A673 (cell line): Measurements from ENCODE around the gene LIME1. TPM values are rescaled to one million over a fixed set of nuclear protein-coding genes. Genes with fewer than 3 reads are reported as not detected.

Source experiments
- BruUV-seq: library from RNA; stranded (reverse); fragments of 400-500 nt; replicated peaks from 2 replicates; lab custom pipeline; 2021; lab: Mats Ljungman, UMichigan
- CTCF ChIA-PET: fragments of 300-600 bp; sonication (Branson Sonifier 250); formaldehyde crosslinking; loops from one replicate; lab custom pipeline; 2022; ENCODE audit warnings: antibody characterized with exemption; lab: Charles Lee
- POLR2A ChIA-PET: fragments of 300-600 bp; sonication (Branson Sonifier 250); formaldehyde crosslinking; loops from one replicate; lab custom pipeline; 2022; ENCODE audit warnings: antibody characterized with exemption; ENCODE audit not compliant: low non-redundant PET; lab: Charles Lee
- DNase-seq: peaks from one replicate; pipeline ENCODE4 v3.0.0-alpha.2; 2015; ENCODE audit warnings: low spot score
- H3K27ac ChIP-seq: fragments of 200-600 bp; sonication (generic); 2 replicates; pipeline ENCODE4 v1.5.1; 2016; ENCODE audit warnings: mixed run types, low read depth, mild to moderate bottlenecking, mixed read lengths, antibody characterized with exemption, low read length; ENCODE audit not compliant: poor library complexity, severe bottlenecking
- H3K27me3 ChIP-seq: fragments of 200-600 bp; sonication (generic); replicated peaks from 2 replicates; pipeline ENCODE4 v1.6.1; 2017; ENCODE audit warnings: mixed run types, low read depth, mild to moderate bottlenecking, mixed read lengths, antibody characterized with exemption, low read length; ENCODE audit not compliant: insufficient read depth, poor library complexity
- H3K36me3 ChIP-seq: fragments of 200-600 bp; sonication (generic); 2 replicates; pipeline ENCODE4 v1.6.1; 2016; ENCODE audit warnings: mixed run types, mild to moderate bottlenecking, mixed read lengths, antibody characterized with exemption, low read length; ENCODE audit not compliant: insufficient read depth, poor library complexity, severe bottlenecking
- H3K4me1 ChIP-seq: fragments of 200-600 bp; sonication (generic); 2 replicates; pipeline ENCODE4 v1.6.1; 2017; ENCODE audit warnings: mixed run types, mild to moderate bottlenecking, mixed read lengths, antibody characterized with exemption, low read length; ENCODE audit not compliant: insufficient read depth, poor library complexity, severe bottlenecking
- H3K4me3 ChIP-seq: fragments of 200-600 bp; sonication (generic); 2 replicates; pipeline ENCODE4 v1.5.1; 2016; ENCODE audit warnings: low read depth, mixed run types, mild to moderate bottlenecking, mixed read lengths, low read length; ENCODE audit not compliant: poor library complexity, severe bottlenecking
- H3K9me3 ChIP-seq: fragments of 200-600 bp; sonication (generic); 2 replicates; pipeline ENCODE4 v1.6.1; 2016; ENCODE audit warnings: mixed run types, low read depth, mild to moderate bottlenecking, mixed read lengths, antibody characterized with exemption, low read length; ENCODE audit not compliant: poor library complexity, severe bottlenecking
- EZH2 ChIP-seq: fragments of 200-600 bp; sonication (generic); IDR thresholded peaks from 2 replicates; pipeline ENCODE4 v1.6.1; 2017; ENCODE audit warnings: borderline replicate concordance, low read depth, mild to moderate bottlenecking, mixed read lengths, antibody characterized with exemption, low read length; ENCODE audit not compliant: poor library complexity, severe bottlenecking
- intact Hi-C: fragments of 100-400 bp; cut with micrococcal nuclease; formaldehyde crosslinking; loops from one replicate; pipeline ENCODE4 v1.10.0; 2022; ENCODE audit not compliant: unreplicated experiment
- total RNA-seq: library from RNA; stranded (reverse); gene quantifications from 2 replicates; pipeline ENCODE4 v1.2.3, GENCODE V29; 2021
- TF ChIP-seq, protein P1 (sequence below): fragments of 300-800, 200-600 bp; sonication (generic); conservative IDR thresholded peaks from 2 replicates; pipeline ENCODE4 v1.5.1; 2017; ENCODE audit warnings: low read depth, mild to moderate bottlenecking, antibody characterized with exemption, low read length, moderate library complexity, mixed read lengths

Gene LIME1
- total RNA-seq, 1 experiment from 2014 or later, result 16.3 TPM

DNA sequence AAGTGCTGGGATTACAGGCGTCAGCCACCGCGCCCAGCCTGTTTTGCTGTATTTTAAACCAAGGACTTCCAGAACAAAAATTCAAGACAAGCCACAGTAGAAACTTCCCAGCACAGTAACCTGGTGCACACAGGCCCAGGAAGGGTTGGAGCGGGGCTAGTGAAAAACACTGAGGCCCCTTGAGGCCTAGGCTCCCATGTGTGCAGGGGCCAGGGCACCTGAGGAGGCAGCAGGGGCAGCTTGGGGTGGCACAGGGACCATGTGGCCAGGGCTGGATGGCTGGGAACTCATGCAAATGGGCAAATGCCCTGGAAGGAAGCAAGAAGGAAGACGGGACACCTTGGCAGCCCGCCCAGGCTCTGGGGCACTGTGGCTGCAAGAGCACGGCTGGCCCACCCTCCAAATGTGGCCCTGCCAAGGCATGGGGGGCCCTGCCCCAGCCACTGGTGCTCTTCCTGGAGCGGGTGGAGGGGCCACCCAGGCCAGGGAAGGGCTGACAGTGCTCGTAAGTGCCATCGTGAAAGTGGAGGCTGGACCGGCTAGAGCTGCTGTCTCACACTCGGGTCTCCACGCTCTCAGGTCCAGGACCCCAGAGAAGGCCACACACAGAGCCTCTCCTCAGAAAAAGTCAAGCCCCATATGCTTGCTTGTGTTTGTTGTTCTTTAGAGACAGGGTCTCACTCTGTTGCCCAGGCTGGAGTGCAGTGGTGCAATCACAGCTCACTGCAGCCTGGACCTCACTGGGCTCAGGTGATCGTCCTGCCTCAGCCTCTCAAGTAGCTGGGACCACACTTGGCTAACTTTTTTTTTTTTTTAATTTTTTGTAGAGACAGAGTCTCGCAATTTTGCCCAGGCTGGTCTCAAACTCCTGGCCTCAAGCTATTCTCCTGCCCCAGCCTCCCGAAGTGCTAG, 13.4 kb downstream of the LIME1 start:
- BruUV-seq, result no TSS peak

DNA sequence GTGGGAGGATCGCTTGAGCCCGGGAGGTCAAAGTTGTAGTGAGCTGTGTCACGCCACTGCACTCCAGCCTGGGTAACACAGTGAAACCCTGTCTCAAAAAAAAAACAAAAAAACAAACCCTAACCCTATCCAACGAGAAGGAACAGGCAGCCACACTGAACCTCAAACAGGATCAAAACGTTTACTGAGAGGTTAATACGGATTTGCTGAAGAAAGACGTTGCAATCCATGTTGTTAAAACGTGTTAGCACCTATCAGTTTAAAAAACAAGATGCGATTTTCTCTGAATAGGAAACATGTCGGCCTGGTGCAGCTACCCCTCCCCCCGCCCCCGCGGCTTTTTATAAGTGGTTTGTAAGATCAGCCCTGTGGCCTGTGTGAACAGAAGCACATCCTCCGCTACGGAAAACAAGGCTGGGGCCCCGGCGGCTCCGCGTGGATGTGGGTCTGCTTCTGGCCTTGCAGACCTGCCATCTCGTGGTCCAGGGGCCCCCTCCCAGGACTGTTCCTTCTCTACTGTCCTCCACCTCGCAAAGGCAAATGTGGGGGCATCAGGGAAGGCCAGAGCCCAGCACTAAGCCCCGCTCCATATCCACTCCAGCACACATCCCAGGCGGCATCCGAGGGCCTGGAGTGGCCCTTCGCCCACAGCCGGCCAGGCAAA, 14.5 kb downstream of the LIME1 start:
- no TSS peak for BruUV-seq
- TF ChIP-seq, protein P1, sequence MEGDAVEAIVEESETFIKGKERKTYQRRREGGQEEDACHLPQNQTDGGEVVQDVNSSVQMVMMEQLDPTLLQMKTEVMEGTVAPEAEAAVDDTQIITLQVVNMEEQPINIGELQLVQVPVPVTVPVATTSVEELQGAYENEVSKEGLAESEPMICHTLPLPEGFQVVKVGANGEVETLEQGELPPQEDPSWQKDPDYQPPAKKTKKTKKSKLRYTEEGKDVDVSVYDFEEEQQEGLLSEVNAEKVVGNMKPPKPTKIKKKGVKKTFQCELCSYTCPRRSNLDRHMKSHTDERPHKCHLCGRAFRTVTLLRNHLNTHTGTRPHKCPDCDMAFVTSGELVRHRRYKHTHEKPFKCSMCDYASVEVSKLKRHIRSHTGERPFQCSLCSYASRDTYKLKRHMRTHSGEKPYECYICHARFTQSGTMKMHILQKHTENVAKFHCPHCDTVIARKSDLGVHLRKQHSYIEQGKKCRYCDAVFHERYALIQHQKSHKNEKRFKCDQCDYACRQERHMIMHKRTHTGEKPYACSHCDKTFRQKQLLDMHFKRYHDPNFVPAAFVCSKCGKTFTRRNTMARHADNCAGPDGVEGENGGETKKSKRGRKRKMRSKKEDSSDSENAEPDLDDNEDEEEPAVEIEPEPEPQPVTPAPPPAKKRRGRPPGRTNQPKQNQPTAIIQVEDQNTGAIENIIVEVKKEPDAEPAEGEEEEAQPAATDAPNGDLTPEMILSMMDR, result no peak
- TF ChIP-seq EZH2, result no peak
- no peaks in the 10 kb centered on the region for H3K36me3 ChIP-seq
- no peak for DNase-seq
- no peak overlapping the region for H3K27ac ChIP-seq
- ChIA-PET CTCF (no interaction called here), POLR2A (interaction anchor here (0.7 kb wide), 1 partner anchor 11 kb away, joined by 11 read pairs; no protein-coding TSS in a partner anchor)
- intact Hi-C loops, result no loop called here
- H3K9me3 ChIP-seq, result no peaks in the 10 kb centered on the region
- H3K4me1 ChIP-seq, result no peaks in the 10 kb centered on the region
- no peak overlapping the region for H3K4me3 ChIP-seq
- no peaks in the 10 kb centered on the region for H3K27me3 ChIP-seq

More for the DNA sequence above, 13.4 kb downstream of the LIME1 start:
- ChIA-PET POLR2A (no interaction called here), CTCF (no interaction called here)
- Histone ChIP-seq H3K27me3 (no peaks in the 10 kb centered on the region), H3K4me3 (no peak overlapping the region), H3K9me3 (no peaks in the 10 kb centered on the region), H3K27ac (no peak overlapping the region), H3K4me1 (no peaks in the 10 kb centered on the region), H3K36me3 (no peaks in the 10 kb centered on the region)
- TF ChIP-seq, protein P1, result no peak
- intact Hi-C loops, result no loop called here
- DNase-seq, result no peak

DNA sequence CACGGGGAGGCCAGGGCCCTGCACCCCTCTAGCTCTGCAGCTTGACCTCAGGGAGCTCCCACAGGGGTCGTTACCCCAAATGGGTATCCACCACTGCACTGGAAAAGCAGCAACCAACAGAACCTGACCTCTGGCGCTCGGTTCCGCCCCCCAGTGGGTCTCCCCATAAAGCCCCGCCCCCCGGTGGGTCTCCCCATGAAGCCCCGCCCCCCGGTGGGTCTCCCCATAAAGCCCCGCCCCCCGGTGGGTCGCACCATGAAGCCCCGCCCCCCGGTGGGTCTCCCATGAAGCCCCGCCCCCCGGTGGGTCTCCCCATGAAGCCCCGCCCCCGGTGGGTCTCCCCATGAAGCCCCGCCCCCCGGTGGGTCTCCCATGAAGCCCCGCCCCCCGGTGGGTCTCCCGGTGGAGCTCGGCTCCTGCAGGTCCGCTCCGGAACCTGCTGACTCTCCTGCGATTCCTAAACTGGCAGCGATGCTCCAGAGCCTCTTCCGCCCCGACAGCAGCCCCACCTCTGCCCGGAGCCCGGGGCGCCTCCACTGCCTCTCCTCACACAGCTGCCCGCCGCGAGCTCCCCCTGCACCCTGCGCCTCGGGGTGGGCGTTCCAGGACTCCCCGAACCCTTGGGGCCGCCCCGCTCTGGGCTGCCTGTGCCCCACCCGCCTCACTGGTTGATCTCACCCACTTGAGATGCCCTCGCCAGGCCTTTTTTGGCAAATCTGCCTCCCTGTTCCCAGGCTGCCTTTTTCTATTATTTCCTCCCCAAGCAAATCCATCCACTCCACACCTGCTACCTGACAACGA, 15.2 kb downstream of the LIME1 start:
- H3K4me1 ChIP-seq, result no peaks in the 10 kb centered on the region
- H3K27ac ChIP-seq, result no peak overlapping the region
- ChIA-PET POLR2A (interaction anchor here (0.7 kb wide), 1 partner anchor 11 kb away, joined by 11 read pairs; no protein-coding TSS in a partner anchor), CTCF (no interaction called here)
- no peak for DNase-seq
- no peaks in the 10 kb centered on the region for H3K27me3 ChIP-seq
- H3K9me3 ChIP-seq, result no peaks in the 10 kb centered on the region
- H3K36me3 ChIP-seq, result no peaks in the 10 kb centered on the region
- intact Hi-C loops, result no loop called here
- H3K4me3 ChIP-seq, result no peak overlapping the region
- BruUV-seq, result no TSS peak
- TF ChIP-seq, protein P1, result no peak
- TF ChIP-seq EZH2, result no peak
